ENCODE measurements around the gene KANK4.

DNA sequence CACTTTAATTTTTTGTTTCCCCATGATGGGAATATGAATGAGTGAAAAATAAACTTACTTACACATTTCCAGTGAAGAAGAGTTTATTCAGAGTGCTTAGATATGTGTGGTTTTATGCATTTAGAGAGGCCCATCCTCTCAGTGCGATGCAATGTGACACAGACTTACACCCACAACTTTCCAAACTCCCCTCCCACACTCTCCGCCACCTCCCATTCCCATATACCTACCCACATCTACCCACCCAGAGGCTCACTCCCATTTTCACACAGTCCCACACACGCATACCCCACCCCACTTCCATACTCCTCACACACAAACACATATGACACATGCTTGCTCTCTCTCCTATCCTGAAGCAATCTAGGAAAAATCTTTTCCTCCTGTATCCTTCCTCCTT lies 21.9 kb upstream of the KANK4 start:
- TF ChIP-seq, protein P1, sequence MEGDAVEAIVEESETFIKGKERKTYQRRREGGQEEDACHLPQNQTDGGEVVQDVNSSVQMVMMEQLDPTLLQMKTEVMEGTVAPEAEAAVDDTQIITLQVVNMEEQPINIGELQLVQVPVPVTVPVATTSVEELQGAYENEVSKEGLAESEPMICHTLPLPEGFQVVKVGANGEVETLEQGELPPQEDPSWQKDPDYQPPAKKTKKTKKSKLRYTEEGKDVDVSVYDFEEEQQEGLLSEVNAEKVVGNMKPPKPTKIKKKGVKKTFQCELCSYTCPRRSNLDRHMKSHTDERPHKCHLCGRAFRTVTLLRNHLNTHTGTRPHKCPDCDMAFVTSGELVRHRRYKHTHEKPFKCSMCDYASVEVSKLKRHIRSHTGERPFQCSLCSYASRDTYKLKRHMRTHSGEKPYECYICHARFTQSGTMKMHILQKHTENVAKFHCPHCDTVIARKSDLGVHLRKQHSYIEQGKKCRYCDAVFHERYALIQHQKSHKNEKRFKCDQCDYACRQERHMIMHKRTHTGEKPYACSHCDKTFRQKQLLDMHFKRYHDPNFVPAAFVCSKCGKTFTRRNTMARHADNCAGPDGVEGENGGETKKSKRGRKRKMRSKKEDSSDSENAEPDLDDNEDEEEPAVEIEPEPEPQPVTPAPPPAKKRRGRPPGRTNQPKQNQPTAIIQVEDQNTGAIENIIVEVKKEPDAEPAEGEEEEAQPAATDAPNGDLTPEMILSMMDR (conservative IDR thresholded peaks at IDR 0.05; ENCODE audit: low read length): no peak
- no peak for TF ChIP-seq EZH2phosphoT487 (IDR thresholded peaks at IDR 0.05; ENCODE audit: borderline replicate concordance, low read depth, low read length)
